ENCODE measurements around the gene KCNK1.
A peak's percentile ranks its signal among the peaks of the same experiment; 100 is the strongest.
"Not testable (repeated sequence)": the region's sequence is repeated elsewhere in the genome, so short reads cannot be mapped to it uniquely, and the experiment has no call there.

The KCNK1 gene

DNA sequence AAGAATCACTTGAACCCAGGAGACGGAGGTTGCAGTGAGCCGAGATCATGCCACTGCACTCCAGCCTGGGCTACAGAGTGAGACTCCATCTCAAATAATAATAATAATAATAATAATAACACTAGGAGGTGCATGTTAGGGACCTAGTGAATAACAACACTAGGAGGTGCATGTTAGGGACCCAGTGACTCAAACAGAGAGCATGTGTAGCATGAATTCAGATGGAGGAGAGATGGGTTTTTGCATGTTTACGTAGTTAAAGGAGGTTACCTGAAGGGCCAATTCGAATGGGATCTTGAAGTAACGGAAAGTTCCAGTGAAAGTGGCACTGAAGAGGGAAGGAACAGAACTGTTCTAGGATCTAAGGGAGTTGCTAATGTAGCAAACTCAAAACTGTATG, 7.1 kb upstream of the KCNK1 start:
- DNase-seq (ENCODE audit: extremely low spot score, insufficient read length, low read depth) (no peak), FAIRE-seq (no peak)

DNA sequence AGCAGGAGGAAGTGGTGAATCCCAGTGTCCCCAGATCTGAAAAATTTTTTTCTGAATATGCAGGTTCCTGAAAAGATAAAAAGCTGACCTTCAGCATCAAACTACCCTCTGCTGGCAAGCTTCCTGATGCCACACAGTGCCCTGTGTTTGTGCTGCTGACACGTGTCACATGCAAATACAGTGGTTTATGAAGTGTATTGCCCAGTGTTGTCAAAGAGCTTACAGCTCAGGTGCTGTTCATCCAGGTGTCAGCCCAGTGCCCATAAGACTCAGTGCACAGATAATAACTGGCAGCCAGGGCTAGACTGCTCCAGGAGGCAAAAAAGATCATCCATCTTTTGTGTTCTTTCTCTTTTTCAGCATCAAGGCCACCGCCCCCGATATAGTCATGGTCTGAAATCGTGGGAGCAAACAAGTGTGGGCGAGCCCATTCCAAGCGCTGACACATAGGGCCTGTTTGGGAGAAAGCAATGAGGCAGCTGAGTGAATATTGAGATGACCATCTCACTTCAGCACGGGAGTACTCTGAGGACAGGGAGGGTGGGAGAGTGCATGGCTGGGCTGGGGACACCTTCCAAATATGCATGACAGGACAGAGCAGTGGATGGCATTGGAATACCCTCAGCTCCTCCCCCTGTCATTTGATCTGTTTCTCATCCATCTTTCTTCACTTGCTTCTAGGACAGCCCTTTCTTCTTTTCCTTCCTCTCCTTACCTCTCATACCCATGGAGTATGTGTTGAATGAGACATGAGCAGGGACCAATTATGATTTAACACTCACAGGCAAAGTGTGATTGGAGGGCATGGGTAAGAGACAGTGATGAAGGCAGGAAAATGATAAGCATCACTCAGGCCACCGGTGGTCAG, 6.4 kb upstream of the KCNK1 start:
- FAIRE-seq (no peak), DNase-seq (ENCODE audit: extremely low spot score, insufficient read length, low read depth) (no peak)

DNA sequence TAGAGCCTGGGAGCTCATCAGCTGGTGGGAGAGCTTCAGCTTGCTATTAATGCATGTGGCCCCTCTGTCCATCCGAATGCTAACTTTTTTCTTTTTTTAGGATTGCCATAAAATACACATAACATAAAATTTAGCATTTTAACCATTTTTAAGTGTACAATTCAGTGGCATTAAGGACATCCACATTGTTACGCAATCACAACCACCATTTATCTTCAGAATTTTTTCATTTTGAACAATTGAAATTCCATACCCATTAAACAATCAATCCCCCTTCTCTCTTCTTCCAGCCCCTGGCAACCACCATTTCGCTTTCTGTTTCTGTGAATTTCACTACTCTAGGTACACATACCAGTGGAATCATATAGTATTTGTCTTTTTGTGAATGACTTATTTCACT, 4.9 kb upstream of the KCNK1 start:
- DNase-seq (ENCODE audit: extremely low spot score, insufficient read length, low read depth) (no peak), FAIRE-seq (peak; percentile 18)

DNA sequence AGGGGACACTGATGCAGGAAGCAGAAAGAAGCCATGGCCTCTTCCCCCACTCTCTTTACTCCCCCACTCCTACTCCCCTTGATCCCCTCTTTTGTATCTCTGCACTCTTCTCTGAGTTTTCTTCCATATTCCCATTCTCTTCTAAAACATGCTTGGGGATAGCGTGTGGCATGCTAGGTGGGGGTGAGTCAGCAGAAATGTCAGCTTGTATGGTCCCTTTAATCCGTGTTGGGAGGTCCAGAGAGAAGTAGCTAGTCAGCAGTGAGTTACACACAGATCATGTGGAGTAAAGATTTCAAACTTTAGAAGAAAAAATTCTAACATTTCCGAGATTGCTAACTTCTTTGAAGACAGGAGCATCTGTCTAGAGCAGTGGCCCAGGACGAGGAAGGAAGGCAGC, 4.0 kb upstream of the KCNK1 start:
- FAIRE-seq (no peak), DNase-seq (ENCODE audit: extremely low spot score, insufficient read length, low read depth) (no peak)

DNA sequence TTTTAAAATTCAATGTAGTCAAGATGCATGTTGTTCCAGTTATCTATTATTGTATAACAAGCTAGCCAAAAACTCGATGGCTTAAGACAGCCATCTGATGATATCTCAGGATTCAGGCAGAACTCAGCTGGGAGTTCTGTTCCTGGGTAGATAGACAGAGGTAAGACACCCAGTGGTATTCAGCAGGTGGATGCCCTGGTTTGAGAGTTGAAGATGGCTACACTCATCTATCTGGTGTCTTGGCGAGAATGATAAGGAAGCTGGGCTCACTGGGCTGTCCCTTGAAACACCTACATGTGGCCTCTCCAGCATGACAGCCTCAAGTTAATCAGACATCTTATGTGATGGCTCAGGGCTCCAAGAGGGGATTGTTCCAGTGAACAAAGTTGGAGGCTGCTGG, 3.3 kb upstream of the KCNK1 start:
- DNase-seq (ENCODE audit: extremely low spot score, insufficient read length, low read depth) (no peak), FAIRE-seq (no peak)

DNA sequence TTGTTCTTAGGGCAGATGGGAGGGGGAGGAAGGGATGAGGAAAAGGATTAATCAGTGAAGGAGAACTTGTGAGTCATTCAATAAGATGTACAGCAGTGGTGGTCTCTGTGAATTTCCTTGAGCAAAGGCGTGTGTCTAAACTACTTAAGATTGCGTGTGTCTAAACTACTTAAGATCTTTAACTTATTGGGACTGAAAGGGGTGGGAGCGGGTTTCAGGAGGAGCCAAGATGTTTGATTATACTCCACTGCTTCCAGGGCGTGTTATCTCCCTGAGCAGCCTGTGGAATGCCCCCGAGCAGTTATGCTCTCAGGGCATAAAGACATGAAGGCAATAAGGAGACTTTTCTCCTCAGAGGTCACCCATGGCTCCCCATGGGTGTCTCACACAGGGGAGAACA, 2.5 kb upstream of the KCNK1 start:
- FAIRE-seq: not testable (repeated sequence)

DNA sequence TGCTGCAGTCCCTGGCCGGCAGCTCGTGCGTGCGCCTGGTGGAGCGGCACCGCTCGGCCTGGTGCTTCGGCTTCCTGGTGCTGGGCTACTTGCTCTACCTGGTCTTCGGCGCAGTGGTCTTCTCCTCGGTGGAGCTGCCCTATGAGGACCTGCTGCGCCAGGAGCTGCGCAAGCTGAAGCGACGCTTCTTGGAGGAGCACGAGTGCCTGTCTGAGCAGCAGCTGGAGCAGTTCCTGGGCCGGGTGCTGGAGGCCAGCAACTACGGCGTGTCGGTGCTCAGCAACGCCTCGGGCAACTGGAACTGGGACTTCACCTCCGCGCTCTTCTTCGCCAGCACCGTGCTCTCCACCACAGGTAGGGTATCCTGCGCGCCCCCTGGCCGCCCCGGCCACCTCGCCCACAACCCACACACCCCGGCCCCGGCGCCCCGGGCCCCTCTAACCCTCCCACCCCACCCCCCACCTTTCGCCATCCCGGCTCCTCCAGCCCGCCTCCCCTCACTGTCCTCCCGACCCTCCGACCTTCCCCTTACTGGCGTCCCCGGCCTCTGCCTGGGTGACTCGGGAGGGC, 352 bp downstream of the KCNK1 start:
- FAIRE-seq: no peak
- no peak for DNase-seq (ENCODE audit: extremely low spot score, insufficient read length, low read depth)

More for the DNA sequence above, 2.5 kb upstream of the KCNK1 start:
- not testable (repeated sequence) for DNase-seq (ENCODE audit: extremely low spot score, insufficient read length, low read depth)

DNA sequence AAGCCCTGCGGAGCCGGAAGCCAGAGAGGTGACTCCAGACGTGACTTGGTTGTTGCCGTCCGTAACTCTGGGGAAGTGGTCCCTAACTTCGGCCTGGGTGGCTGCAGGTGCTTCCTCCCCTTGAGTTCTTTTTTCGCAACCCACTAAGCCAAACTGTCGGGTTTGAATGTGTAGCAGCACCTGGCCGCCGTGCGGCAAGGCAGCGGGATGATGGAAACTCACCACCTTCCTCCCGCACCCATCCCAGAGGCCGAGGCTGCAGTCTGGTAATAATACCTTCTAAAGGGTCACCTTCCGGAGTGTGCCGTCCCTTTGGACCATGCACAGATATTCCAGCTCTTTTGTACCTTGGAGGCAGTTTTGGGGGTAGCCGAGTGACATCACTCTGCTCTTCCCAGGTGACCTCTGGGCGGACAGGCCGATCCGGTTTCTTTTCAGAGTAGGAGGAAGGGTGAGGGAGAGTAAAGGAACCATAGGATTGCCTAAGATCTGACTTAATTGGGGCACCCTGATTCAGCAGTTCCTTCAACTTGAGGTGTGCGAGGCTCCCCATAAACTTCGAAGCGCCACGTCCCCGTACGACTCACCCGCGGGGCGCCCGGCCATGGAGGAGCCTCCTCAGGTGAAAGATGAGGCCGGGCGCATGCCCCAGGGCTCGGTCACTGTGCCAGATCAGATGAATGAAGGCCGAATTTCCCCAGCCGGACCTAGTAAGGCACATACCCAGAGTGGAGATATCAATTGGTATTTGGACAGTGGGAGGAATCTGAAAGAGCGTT, 1.0 kb downstream of the KCNK1 start:
- FAIRE-seq (no peak), DNase-seq (ENCODE audit: extremely low spot score, insufficient read length, low read depth) (no peak)

DNA sequence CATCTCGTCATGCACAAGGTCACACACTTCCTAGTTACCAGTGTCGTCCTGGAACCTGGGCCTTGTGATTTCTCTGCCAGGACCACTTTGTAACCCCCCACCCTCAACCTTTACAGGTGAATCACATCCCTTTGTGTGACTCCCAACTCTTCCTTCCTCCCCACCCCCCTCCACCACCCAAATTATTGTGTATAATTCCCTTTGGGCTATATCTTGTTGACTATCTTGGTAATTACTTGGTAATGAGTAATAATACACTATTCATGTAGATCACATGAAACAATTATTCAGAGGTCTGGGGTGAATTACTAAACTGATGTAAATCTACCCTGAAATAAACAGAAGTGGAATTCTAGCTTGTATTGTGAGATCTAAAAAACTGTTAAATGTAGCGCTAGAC, 1.7 kb downstream of the KCNK1 start:
- FAIRE-seq: no peak
- DNase-seq (ENCODE audit: extremely low spot score, insufficient read length, low read depth): no peak

DNA sequence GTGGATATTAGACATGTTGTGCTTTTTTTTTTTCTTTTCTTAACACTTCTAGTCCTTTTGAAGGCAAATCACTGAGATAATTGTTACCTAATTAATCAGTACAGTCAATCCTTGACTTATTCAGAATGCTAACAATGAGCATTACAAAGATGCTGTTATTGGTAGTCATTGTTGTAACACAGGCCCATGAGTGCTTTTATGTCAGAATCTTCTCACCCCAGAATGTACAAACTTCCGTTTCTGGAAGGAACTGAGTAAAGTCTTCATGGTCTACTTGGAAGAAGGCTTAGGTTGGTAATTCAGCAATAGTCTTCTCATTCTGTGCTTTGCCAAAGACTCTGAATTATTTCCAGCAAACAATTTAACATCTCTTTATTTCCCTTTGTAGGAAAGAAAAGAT, 3.1 kb downstream of the KCNK1 start:
- no peak for FAIRE-seq
- DNase-seq (ENCODE audit: extremely low spot score, insufficient read length, low read depth): no peak

DNA sequence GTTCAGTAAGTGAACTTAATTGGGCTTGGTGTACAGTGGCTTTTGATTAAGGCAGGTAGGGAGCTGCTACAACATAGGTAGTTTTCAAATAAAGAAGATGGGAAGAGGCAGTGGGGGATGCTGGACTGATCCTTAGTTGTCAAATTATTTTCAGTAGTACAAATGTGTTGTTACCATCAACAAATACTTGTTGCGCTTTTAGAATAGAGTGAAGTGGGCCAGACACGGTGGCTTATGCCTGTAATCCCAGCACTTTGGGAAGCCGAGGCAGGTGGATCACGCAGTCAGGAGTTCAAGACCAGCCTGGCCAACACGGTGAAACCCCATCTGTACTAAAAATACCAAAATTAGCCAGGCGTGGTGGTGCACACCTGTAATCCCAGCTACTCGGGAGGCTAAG, 5.5 kb downstream of the KCNK1 start:
- not testable (repeated sequence) for FAIRE-seq; DNase-seq (ENCODE audit: extremely low spot score, insufficient read length, low read depth)

DNA sequence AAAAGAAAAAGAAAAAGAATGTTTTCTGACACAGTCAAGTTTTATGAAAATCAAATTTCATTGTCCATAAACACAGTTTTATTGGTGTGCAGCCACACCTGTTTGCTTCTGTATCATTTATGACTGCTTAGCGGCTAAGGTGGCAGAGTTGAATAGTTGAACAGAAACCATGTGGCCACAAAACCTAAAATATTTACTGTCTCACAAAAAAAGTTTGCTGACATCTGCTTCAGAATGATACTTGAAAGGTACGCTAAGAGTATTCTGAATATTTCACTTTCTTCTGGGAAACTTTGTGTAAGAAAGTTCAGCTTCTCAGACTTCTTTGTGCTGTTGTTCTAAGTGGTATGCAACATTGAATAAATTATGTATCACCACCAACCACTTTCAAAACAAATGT, 6.2 kb downstream of the KCNK1 start:
- peak; percentile 36 for FAIRE-seq
- DNase-seq (ENCODE audit: extremely low spot score, insufficient read length, low read depth): no peak

DNA sequence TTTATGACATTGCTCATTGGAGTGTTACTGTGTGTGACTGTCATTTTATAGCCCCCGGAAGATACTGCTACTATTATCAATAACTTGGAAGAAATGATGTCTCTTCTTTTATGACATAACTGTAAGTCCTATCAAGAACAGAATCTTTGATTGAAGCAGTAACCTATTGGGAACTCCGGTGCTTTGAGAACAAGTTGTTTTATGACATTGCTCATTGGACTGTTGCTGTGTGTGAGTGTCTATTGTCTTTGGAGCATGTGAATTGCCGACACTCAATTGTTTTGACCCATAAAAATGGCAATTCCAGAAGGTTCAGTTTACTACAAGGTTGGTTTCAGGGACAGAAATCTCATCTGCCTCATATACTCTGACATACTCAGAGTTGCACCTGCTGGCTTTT, 8.0 kb downstream of the KCNK1 start:
- FAIRE-seq (no peak), DNase-seq (ENCODE audit: extremely low spot score, insufficient read length, low read depth) (no peak)

DNA sequence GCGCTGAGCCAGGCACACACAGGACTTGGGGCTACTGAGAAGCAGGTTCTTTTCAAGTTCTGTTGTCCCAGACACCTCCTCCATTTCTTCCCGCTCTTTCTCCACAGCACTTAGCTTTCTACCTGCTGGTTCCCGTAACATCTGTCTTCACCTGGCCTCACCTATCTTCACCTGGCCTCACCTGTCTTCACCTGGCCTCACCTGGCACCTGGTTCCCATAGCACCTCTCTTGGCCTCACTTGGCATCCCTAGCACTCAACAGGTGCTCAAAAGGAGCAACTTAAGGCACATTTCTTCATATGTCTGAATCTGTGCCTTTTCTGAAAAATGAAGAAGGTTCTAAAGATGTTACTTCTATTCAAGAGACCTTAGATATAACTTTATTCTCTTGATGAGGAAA, 10.4 kb downstream of the KCNK1 start:
- FAIRE-seq (no peak), DNase-seq (ENCODE audit: extremely low spot score, insufficient read length, low read depth) (no peak)

DNA sequence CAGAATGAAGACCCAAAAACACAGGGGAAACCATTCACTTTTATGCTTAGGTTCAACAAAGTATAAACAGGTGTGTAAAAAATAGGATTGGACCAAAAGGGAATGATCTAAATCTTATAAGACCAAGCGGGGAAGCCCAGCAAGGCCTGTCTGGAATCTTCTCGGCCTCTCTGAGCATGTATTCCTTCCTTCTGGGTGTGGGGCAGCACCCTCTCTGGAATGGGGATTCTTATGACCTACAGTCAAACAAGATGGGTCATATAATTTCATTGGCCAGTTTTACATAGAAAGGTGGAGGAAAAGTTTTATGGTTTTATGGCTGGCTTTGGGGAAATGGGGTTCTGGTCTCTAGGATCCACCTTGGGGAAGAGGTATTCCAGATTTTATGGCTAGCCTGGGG, 11.2 kb downstream of the KCNK1 start:
- FAIRE-seq: no peak
- no peak for DNase-seq (ENCODE audit: extremely low spot score, insufficient read length, low read depth)

DNA sequence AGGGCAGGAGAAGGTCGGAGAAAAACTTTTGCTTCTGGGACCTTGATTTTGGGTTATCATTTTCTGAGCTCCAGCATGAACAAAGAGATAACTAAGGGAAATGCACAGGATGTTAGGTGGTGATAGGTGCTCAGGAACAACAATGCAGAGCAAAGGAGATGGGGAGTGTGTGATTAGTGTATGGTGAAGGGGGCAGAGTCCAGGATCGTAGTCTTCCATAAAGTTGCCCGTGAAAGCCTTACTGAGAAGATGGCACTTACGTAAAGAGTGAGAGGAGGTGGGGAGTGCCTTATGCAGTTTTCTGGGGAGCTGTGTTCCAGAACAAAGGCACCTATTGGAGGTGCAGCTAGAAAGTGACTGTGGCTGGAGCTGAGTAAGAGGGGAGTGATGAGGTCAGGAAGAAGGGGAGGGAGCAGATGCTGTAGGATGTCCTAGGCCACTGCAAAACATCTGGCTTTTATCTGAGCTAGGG, 11.6 kb downstream of the KCNK1 start:
- DNase-seq (ENCODE audit: extremely low spot score, insufficient read length, low read depth) (no peak), FAIRE-seq (no peak)

DNA sequence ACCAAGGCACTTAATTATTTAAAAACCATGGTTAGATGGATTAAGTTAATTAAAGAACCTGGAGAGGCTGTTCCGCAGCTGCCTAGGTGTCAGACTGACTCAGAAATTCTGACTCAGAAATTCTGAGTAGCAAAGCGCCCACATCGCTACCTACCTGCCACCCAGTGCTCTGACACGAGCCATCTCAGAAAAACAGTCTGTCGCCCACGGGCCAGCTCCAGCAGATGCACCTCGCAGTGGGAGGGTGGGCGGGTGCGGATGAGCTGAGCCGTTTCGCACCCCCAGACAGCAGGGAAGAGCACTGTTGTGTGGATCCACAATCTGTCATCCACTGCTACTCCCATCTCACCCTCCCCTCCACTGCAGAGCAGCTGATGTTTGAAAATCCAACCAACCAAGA, 13.5 kb downstream of the KCNK1 start:
- no peak for DNase-seq (ENCODE audit: extremely low spot score, insufficient read length, low read depth)
- no peak for FAIRE-seq

DNA sequence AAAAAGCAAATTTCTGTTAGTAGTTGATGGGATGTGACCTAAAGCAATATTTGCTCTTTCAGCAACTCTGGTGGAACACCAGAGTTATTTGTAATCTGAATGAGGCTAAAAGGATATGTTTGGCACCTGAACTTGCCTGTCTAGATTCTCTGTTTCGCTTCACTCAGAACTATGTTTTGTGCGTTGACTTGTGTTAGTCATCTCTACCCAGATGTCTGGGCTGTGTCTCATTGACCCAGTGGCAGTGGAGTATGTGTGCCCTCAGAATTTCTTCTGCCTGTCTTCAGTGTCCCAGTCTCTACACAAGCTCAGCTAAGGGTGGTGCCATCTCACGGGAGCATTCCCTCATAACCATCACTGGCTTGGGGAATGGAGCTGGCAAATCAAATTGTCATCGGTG, 13.9 kb downstream of the KCNK1 start:
- DNase-seq (ENCODE audit: extremely low spot score, insufficient read length, low read depth) (no peak), FAIRE-seq (no peak)

DNA sequence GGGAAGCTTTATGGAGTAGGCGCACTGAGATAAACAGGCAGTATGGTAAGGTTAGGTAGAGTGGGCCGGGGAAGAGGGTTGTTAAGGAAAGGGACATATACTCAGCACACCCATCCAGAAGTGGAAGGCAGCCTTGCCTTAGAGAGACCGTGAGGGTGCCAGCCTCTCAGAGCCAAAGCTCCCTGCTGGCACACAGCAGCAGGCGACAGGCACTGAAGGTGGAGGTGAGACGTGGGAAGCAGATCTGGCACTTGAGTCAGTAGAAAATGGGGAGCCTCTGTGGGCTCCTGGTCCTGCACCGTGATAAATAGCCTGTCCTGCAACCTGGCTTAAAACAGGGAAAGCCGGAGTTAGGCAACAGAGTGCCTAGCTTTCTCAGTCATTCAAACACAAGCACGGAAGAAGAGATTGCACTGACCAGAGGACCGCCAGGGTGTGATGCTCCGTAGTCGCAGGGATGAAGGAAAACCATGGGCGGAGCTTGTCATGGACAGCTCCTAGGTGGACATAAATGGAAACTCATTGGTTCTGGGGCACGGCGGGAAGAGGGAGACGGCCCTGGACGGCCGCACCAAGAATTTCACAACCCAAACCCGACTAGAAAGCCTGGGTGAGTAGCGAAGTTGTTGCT, 15.5 kb downstream of the KCNK1 start:
- FAIRE-seq (no peak), DNase-seq (ENCODE audit: extremely low spot score, insufficient read length, low read depth) (no peak)

DNA sequence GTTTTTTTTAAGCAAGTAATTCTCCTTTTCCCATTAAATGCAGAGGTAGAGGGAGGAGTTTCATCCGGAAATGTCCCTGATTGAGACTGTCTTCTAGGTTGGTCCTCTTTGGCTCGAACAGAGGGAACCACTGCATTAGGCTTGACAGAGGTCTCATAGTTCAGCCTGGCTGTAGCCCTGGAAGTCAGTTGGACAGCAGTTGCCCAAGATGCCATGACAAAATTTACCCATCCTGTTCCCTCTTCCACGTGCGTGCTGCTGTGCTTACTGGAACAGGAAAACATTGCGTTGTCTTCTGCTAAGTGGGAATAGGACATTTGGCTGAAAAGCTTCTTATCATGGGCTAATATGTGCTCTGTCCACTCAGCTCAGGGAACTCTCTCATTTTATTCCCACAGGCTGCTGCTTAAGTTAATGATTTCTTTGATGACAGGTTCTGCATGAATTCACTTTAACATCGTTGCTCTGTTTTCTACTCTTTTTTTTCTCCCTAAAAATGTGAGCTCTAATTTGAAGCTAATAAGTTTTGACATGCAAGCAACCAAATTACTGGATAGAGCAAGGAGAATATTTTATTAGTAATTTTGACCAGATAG, 18.0 kb downstream of the KCNK1 start:
- DNase-seq (ENCODE audit: extremely low spot score, insufficient read length, low read depth) (no peak), FAIRE-seq (no peak)
